GM04503 (cell line): ENCODE data around the gene GRB10.
"Not testable (repeated sequence)": the region's sequence is repeated elsewhere in the genome, so short reads cannot be mapped to it uniquely, and the experiment has no call there.

Experiments
- DNase-seq: peaks from one replicate; pipeline ENCODE4 v3.0.0-alpha.2; 2012; ENCODE audit warnings: low read depth

The GRB10 gene

GRCh38 chr7:50778189-50778588, 4.5 kb downstream of the GRB10 start:
- DNase-seq, result no peak

- DNase-seq, result no peak
Measured at GRCh38 chr7:50775836-50776235, 6.9 kb downstream of the GRB10 start.

- DNase-seq, result no peak
Measured at GRCh38 chr7:50775231-50775630, 7.5 kb downstream of the GRB10 start.

- DNase-seq, result no peak
Measured at GRCh38 chr7:50774319-50774718, 8.4 kb downstream of the GRB10 start.

- DNase-seq, result not testable (repeated sequence)
Measured at GRCh38 chr7:50773071-50773470, 9.6 kb downstream of the GRB10 start.

GRCh38 chr7:50771120-50772002, 11.3 kb downstream of the GRB10 start:
- no peak for DNase-seq

- no peak for DNase-seq
Measured at GRCh38 chr7:50768485-50769474, 13.9 kb downstream of the GRB10 start.

- DNase-seq, result no peak
Measured at GRCh38 chr7:50766849-50767207, 15.9 kb downstream of the GRB10 start.

- DNase-seq, result no peak
Measured at GRCh38 chr7:50766106-50766848, 16.4 kb downstream of the GRB10 start.

GRCh38 chr7:50762337-50762736, 20.4 kb downstream of the GRB10 start:
- no peak for DNase-seq

GRCh38 chr7:50761713-50762112, 21.0 kb downstream of the GRB10 start:
- DNase-seq, result no peak

- DNase-seq, result no peak
Measured at GRCh38 chr7:50757703-50758390, 24.8 kb downstream of the GRB10 start.

GRCh38 chr7:50756180-50756579, 26.5 kb downstream of the GRB10 start:
- DNase-seq, result no peak

- DNase-seq, result no peak
Measured at GRCh38 chr7:50754684-50755083, 28.0 kb downstream of the GRB10 start.

GRCh38 chr7:50754241-50754640, 28.5 kb downstream of the GRB10 start:
- no peak for DNase-seq

GRCh38 chr7:50752422-50752821, 30.3 kb downstream of the GRB10 start:
- DNase-seq, result no peak

GRCh38 chr7:50751146-50751545, 31.6 kb downstream of the GRB10 start:
- DNase-seq, result no peak

GRCh38 chr7:50749896-50750295, 32.8 kb downstream of the GRB10 start:
- no peak for DNase-seq

GRCh38 chr7:50748472-50748871, 34.2 kb downstream of the GRB10 start:
- no peak for DNase-seq

GRCh38 chr7:50745835-50746234, 36.9 kb downstream of the GRB10 start:
- no peak for DNase-seq

- DNase-seq, result no peak
Measured at GRCh38 chr7:50745336-50745735, 37.4 kb downstream of the GRB10 start.

- DNase-seq, result no peak
Measured at GRCh38 chr7:50743893-50744292, 38.8 kb downstream of the GRB10 start.
